HepG2 (cell line): ENCODE data around the gene TTLL10. TPM values are rescaled to one million over a fixed set of nuclear protein-coding genes. Genes with fewer than 3 reads are reported as not detected.

ENCODE experiments used
- ATAC-seq: fragments of 200-7000 bp; cut with Tn5 transposase; 3 replicates; pipeline ENCODE4 v1.9.1; 2020; ENCODE audit warnings: mild to moderate bottlenecking, moderate library complexity
- BruUV-seq: library from RNA; stranded (reverse); fragments of 400-500 nt; replicated peaks from 2 replicates; lab custom pipeline; 2021; lab: Mats Ljungman, UMichigan
- CTCF ChIA-PET: fragments of 300-600 bp; formaldehyde crosslinking; extraction: SDS; loops from one replicate; lab custom pipeline; 2021; ENCODE audit warnings: low total read pairs, inconsistent platforms, low intra/inter-chr PET ratio; lab: Yijun Ruan, JAX
- POLR2A ChIA-PET: fragments of 350-600 bp; sonication (Branson Sonifier 250); formaldehyde crosslinking; loops from one replicate; lab custom pipeline; 2020; ENCODE audit warnings: antibody characterized with exemption, inconsistent platforms; lab: Yijun Ruan, JAX
- DNase-seq: peaks from one replicate; pipeline ENCODE4 v3.0.0-alpha.2; 2015; ENCODE audit warnings: low spot score
- FAIRE-seq: peaks from 3 replicates; lab custom pipeline; 2011; peaks lifted over from hg19 to GRCh38; lab: Jason Lieb, UNC
- H2AFZ ChIP-seq: one replicate; pipeline ENCODE4 v1.6.1; 2011; ENCODE audit warnings: low read length, inconsistent platforms
- H3K27ac ChIP-seq: fragments of 300-600 bp; 3 replicates; pipeline ENCODE4 v1.8.0; 2011; ENCODE audit warnings: mixed run types, mild to moderate bottlenecking, mixed read lengths, low read length, inconsistent platforms; ENCODE audit not compliant: insufficient read depth; ENCODE audit errors: extremely low read length
- H3K27me3 ChIP-seq, 2 experiments: fragments of 200-600 bp in 1 of 2; 2 replicates in 1 of 2; 3 replicates in 1 of 2; pipeline versions ENCODE4 v1.6.0 to v1.8.0; 2011; ENCODE audit warnings: low read length in 2 of 2, mild to moderate bottlenecking in 2 of 2, moderate library complexity in 2 of 2, inconsistent platforms in 1 of 2; ENCODE audit not compliant: insufficient read depth in 2 of 2, control insufficient read depth in 1 of 2
- H3K36me3 ChIP-seq, 2 experiments: fragments of 200-600 bp in 1 of 2; replicated peaks in 1 of 2; 2 replicates in 1 of 2; 3 replicates in 1 of 2; pipeline versions ENCODE4 v1.5.1 to v1.8.0; 2011; ENCODE audit warnings: low read length in 2 of 2, inconsistent platforms in 1 of 2; ENCODE audit not compliant: insufficient read depth in 2 of 2, control insufficient read depth in 1 of 2
- H3K4me1 ChIP-seq: 2 replicates; pipeline ENCODE4 v1.5.1; 2012; ENCODE audit warnings: low read length, inconsistent platforms; ENCODE audit not compliant: insufficient read depth
- H3K4me2 ChIP-seq: 2 replicates; pipeline ENCODE4 v1.6.0; 2011; ENCODE audit warnings: low read depth, low read length, inconsistent platforms
- H3K4me3 ChIP-seq, 3 experiments: fragments of 200-600 bp in 1 of 3; sonication (generic), shearing (Covaris generic) in 1 of 3; replicated peaks in 1 of 3; 2 replicates each; pipeline ENCODE4 v1.5.1; 2011 to 2016; ENCODE audit warnings: low read length in 3 of 3, inconsistent platforms in 2 of 3, low read depth in 2 of 3, mild to moderate bottlenecking in 2 of 3, control low read depth in 1 of 3, mixed read lengths in 1 of 3; ENCODE audit not compliant: insufficient read depth in 1 of 3
- H3K79me2 ChIP-seq: one replicate; pipeline ENCODE4 v1.6.1; 2011; ENCODE audit warnings: low read length, inconsistent platforms; ENCODE audit not compliant: insufficient read depth
- H3K9ac ChIP-seq: 2 replicates; pipeline ENCODE4 v1.6.0; 2011; ENCODE audit warnings: mild to moderate bottlenecking, low read depth, low read length, inconsistent platforms; ENCODE audit not compliant: insufficient read depth
- H3K9me3 ChIP-seq: 2 replicates; pipeline ENCODE4 v1.5.1; 2012; ENCODE audit warnings: mild to moderate bottlenecking, low read length
- H4K20me1 ChIP-seq: 2 replicates; pipeline ENCODE4 v1.6.0; 2011; ENCODE audit warnings: inconsistent platforms, mild to moderate bottlenecking, low read length, moderate library complexity; ENCODE audit not compliant: insufficient read depth
- CENPT ChIP-seq: sonication (generic); formaldehyde crosslinking; IDR thresholded peaks from 2 replicates; pipeline ENCODE4 v1.8.0; 2022; ENCODE audit warnings: low read depth, mild to moderate bottlenecking, moderate library complexity, missing genetic modification reagents
- IRF9 ChIP-seq: sonication (generic); formaldehyde crosslinking; IDR thresholded peaks from 2 replicates; pipeline ENCODE4 v1.8.0; 2022; ENCODE audit warnings: missing genetic modification reagents, mild to moderate bottlenecking, borderline replicate concordance
- MLX ChIP-seq: IDR thresholded peaks from 2 replicates; pipeline ENCODE4 v1.6.1; 2016
- NFIB ChIP-seq: sonication (generic); formaldehyde crosslinking; IDR thresholded peaks from 2 replicates; pipeline ENCODE4 v1.9.0; 2021; ENCODE audit warnings: missing genetic modification reagents, mild to moderate bottlenecking, borderline replicate concordance
- PHF21A ChIP-seq: sonication (generic); formaldehyde crosslinking; IDR thresholded peaks from 2 replicates; pipeline ENCODE4 v1.5.0; 2020; ENCODE audit warnings: mild to moderate bottlenecking, missing genetic modification reagents
- RNF219 ChIP-seq: sonication (generic); formaldehyde crosslinking; IDR thresholded peaks from 2 replicates; pipeline ENCODE4 v1.5.0; 2020; ENCODE audit warnings: mild to moderate bottlenecking, missing genetic modification reagents
- SRSF9 ChIP-seq: fragments of 200-400 bp; formaldehyde crosslinking; IDR thresholded peaks from 2 replicates; pipeline ENCODE4 v1.6.1; 2018; ENCODE audit warnings: borderline replicate concordance, mild to moderate bottlenecking, low read depth, low read length; ENCODE audit not compliant: insufficient read depth, poor library complexity, severe bottlenecking
- ZBTB33 ChIP-seq: sonication (generic); formaldehyde crosslinking; IDR thresholded peaks from 2 replicates; pipeline ENCODE4 v1.4.0; 2020; ENCODE audit warnings: missing genetic modification reagents
- ZNF101 ChIP-seq: sonication (generic); formaldehyde crosslinking; IDR thresholded peaks from 2 replicates; pipeline ENCODE4 v1.4.0; 2020; ENCODE audit warnings: mild to moderate bottlenecking, low read depth, missing genetic modification reagents, borderline replicate concordance
- ZNF354B ChIP-seq: sonication (generic); formaldehyde crosslinking; IDR thresholded peaks from 2 replicates; pipeline ENCODE4 v1.8.0; 2022; ENCODE audit warnings: mild to moderate bottlenecking, missing genetic modification reagents
- WGBS: methylation state at CpG from one replicate; pipeline ENCODE4 v1.1.6; 2017; ENCODE audit warnings: low lambda C conversion rate; 5-methylcytosine and 5-hydroxymethylcytosine counted together
- in situ Hi-C: cut with HindIII; loops from 2 replicates; pipeline ENCODE4 v1.10.0; 2017; ENCODE audit warnings: low pct_unique_long_range_greater_than_20kb; ENCODE audit not compliant: extremely low pct_ligation_motif_present
- intact Hi-C: fragments of 100-400 bp; cut with micrococcal nuclease; formaldehyde crosslinking; loops from one replicate; pipeline ENCODE4 v1.10.0; 2022; ENCODE audit not compliant: unreplicated experiment
- polyA plus RNA-seq, 8 experiments: library from polyadenylated mRNA; depleted of rRNA in 3 of 8; stranded (reverse) in 7 of 8; unstranded in 1 of 8; fragments of >200 nt; fragmentation: Illumina TruSeq in 4 of 8; extraction: Trizol in 4 of 8; gene quantifications; 2 replicates each; pipeline versions ENCODE4 v1.2.1 to v1.2.3, GENCODE V29; 2011 to 2016; ENCODE audit warnings: low read depth in 4 of 8, missing spikeins in 1 of 8, mixed read lengths in 1 of 8; ENCODE audit not compliant: insufficient read depth in 1 of 8
- total RNA-seq, 5 experiments: library from RNA; depleted of rRNA; stranded (reverse); fragments of >200 nt; fragmentation: Illumina TruSeq; extraction: Trizol; gene quantifications; 2 replicates each; pipeline ENCODE4 v1.2.3, GENCODE V29; 2016; ENCODE audit warnings: low read depth in 1 of 5
- TF ChIP-seq, protein P1 (sequence below): fragments of 450-650 bp; IDR thresholded peaks from 2 replicates; pipeline ENCODE4 v1.6.1; 2017; ENCODE audit warnings: mild to moderate bottlenecking
- TF ChIP-seq, protein P2 (sequence below): sonication (generic); formaldehyde crosslinking; IDR thresholded peaks from 2 replicates; pipeline ENCODE4 v1.8.1; 2023; ENCODE audit warnings: mild to moderate bottlenecking, inconsistent platforms, moderate library complexity, missing genetic modification reagents, borderline replicate concordance

The TTLL10 gene
- total and polyA plus RNA-seq, 2 of the 13 experiments (the other 11 are each of a cell fraction or from before 2014, with no cell fraction given) = not detected

DNA sequence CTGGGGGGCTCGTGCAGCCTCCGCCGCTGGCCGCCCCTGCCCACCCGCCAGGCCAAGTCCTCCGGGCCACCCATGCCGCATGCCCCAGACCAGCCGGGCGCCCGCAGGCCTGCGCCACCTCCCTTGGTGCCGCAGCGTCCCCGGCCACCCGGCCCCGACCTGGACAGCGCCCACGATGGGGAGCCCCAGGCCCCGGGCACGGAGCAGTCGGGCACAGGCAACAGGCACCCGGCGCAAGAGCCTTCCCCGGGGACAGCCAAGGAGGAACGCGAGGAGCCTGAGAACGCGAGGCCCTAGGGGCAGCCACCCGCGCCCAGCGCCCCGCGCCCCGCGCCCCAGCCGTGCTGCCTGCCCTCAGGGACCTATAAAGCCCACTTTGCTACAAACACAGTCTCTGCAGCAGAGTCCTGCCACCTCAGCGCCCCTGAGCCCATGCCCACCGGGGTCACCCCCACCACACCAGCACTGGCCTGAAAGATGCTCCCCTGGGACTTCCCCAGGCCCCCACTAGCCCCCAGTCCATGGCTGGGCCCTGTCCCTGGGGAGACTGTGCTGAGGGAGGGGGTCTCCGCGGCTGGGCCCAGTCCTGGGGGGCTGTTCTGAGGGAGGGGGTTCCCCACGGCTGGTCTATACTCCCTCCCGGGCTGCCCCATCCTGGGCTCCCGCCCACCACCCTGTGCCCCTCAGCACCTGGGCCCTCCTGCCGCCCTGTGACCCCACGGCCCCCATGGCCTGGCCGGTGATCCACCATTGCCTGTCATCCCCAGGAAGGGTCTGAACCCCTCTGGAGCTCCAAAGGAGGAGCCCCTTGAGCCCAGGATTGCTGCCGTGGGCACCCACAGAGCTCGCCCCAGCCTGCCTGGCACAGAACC lies 24.1 kb downstream of the TTLL10 start:
- in situ Hi-C loops (no loop called here), intact Hi-C loops (no loop called here)
- Histone ChIP-seq H3K36me3 (no peaks in the 10 kb centered on the region), H3K4me2 (no peak overlapping the region), H3K4me1 (peaks cover 22% of the 10 kb centered on the region), H3K9ac (no peak overlapping the region), H3K9me3 (peaks cover 11% of the 10 kb centered on the region), H3K27me3 (peaks cover 16 to 34% of the 10 kb centered on the region in 2 experiments; a peak in 4 of 5 replicates), H3K27ac (no peak overlapping the region), H2AFZ (no peak overlapping the region), H4K20me1 (no peaks in the 10 kb centered on the region), H3K4me3 (no peak overlapping the region), H3K79me2 (no peaks in the 10 kb centered on the region)
- ATAC-seq (no peak), DNase-seq (no peak), FAIRE-seq (no peak)
- no peak for TF ChIP-seq MLX (CRISPR knock-in tag)
- no peak for TF ChIP-seq ZNF354B (CRISPR knock-in tag)
- no peak for TF ChIP-seq IRF9
- no peak for TF ChIP-seq PHF21A
- TF ChIP-seq ZBTB33 (CRISPR knock-in tag) = no peak
- TF ChIP-seq, protein P1, sequence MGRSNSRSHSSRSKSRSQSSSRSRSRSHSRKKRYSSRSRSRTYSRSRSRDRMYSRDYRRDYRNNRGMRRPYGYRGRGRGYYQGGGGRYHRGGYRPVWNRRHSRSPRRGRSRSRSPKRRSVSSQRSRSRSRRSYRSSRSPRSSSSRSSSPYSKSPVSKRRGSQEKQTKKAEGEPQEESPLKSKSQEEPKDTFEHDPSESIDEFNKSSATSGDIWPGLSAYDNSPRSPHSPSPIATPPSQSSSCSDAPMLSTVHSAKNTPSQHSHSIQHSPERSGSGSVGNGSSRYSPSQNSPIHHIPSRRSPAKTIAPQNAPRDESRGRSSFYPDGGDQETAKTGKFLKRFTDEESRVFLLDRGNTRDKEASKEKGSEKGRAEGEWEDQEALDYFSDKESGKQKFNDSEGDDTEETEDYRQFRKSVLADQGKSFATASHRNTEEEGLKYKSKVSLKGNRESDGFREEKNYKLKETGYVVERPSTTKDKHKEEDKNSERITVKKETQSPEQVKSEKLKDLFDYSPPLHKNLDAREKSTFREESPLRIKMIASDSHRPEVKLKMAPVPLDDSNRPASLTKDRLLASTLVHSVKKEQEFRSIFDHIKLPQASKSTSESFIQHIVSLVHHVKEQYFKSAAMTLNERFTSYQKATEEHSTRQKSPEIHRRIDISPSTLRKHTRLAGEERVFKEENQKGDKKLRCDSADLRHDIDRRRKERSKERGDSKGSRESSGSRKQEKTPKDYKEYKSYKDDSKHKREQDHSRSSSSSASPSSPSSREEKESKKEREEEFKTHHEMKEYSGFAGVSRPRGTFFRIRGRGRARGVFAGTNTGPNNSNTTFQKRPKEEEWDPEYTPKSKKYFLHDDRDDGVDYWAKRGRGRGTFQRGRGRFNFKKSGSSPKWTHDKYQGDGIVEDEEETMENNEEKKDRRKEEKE = no peak
- no peak for TF ChIP-seq ZNF101 (CRISPR knock-in tag)
- TF ChIP-seq NFIB = no peak
- TF ChIP-seq, protein P2, sequence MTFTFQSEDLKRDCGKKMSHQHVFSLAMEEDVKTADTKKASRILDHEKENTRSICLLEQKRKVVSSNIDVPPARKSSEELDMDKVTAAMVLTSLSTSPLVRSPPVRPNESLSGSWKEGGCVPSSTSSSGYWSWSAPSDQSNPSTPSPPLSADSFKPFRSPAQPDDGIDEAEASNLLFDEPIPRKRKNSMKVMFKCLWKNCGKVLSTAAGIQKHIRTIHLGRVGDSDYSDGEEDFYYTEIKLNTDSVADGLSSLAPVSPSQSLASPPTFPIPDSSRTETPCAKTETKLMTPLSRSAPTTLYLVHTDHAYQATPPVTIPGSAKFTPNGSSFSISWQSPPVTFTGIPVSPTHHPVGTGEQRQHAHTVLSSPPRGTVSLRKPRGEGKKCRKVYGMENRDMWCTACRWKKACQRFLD (CRISPR knock-in tag) = no peak
- TF ChIP-seq RNF219 (CRISPR knock-in tag) = no peak
- TF ChIP-seq CENPT (CRISPR knock-in tag) = no peak
- no peak for TF ChIP-seq SRSF9
- CTCF ChIA-PET = no interaction called here
- POLR2A ChIA-PET = no interaction called here
- 76% methylated on average over 10 of the region's 48 CpGs for WGBS
- BruUV-seq = no TSS peak
